ENCODE data around the gene MMP24. TPM values are rescaled to one million over a fixed set of nuclear protein-coding genes. Genes with fewer than 3 reads are reported as not detected.
"Not testable (repeated sequence)": the region's sequence is repeated elsewhere in the genome, so short reads cannot be mapped to it uniquely, and the experiment has no call there.

MMP24 gene
- total RNA-seq, 5 donors from 2014 or later (not counting 1 experiment from before 2014, with no cell fraction given): 0.15 to 0.49 (median 0.16) TPM; not detected in 2

- Histone ChIP-seq H3K27me3 (replicated peaks in 1 of 2; ENCODE audit: control insufficient read depth in 2 of 2, extremely low read depth in 1 of 2, insufficient read depth in 2 of 2, low read length in 1 of 2) (no peaks in the 10 kb centered on the region), H3K36me3 (ENCODE audit: control insufficient read depth in 2 of 2, extremely low read depth in 1 of 2, insufficient read depth in 1 of 2, low read length in 1 of 2) (no peaks in the 10 kb centered on the region), H3K4me3 (ENCODE audit: control insufficient read depth in 1 of 2, extremely low read depth in 1 of 2, low read length in 1 of 2) (no peak overlapping the region), H3K27ac (ENCODE audit: low read length) (no peak overlapping the region), H3K4me1 (ENCODE audit: control insufficient read depth in 1 of 2, extremely low read depth in 1 of 2, insufficient read depth in 2 of 2, low read length in 2 of 2) (no peaks in the 10 kb centered on the region), H3K9me3 (peaks cover 3% of the 10 kb centered on the region)
- Mint-ChIP-seq H3K27ac (no peak overlapping the region), H3K9me3 (peaks cover 0 to 17% (median 10%) of the 10 kb centered on the region in 3 donors), H3K4me3 (no peak overlapping the region), H3K36me3 (peaks cover 50% of the 10 kb centered on the region), H3K4me1 (no peaks in the 10 kb centered on the region), H3K27me3 (no peaks in the 10 kb centered on the region)
- ATAC-seq (replicated peaks in 1 of 4) (no peak), DNase-seq (no peak)
- POLR2A ChIA-PET: no interaction called here
- CTCF ChIA-PET: no interaction called here
These were observed 30.2 kb upstream of the MMP24 start for GRCh38 chr20:35196313-35196712.

- H3K27me3 Mint-ChIP-seq: no peaks in the 10 kb centered on the region
- no peaks in the 10 kb centered on the region for H3K27me3 ChIP-seq (replicated peaks in 1 of 2; ENCODE audit: control insufficient read depth in 2 of 2, extremely low read depth in 1 of 2, insufficient read depth in 2 of 2, low read length in 1 of 2)
- H3K9me3 Mint-ChIP-seq: peaks cover 0 to 17% (median 10%) of the 10 kb centered on the region in 3 donors
- H3K4me1 ChIP-seq (ENCODE audit: control insufficient read depth in 1 of 2, extremely low read depth in 1 of 2, insufficient read depth in 2 of 2, low read length in 2 of 2): no peaks in the 10 kb centered on the region
- peaks cover 37% of the 10 kb centered on the region for H3K36me3 Mint-ChIP-seq
- H3K27ac Mint-ChIP-seq: no peak overlapping the region
- no peaks in the 10 kb centered on the region for H3K36me3 ChIP-seq (ENCODE audit: control insufficient read depth in 2 of 2, extremely low read depth in 1 of 2, insufficient read depth in 1 of 2, low read length in 1 of 2)
- CTCF ChIA-PET: no interaction called here
- POLR2A ChIA-PET: no interaction called here
- ATAC-seq (replicated peaks in 1 of 4) (no peak), DNase-seq (no peak)
- peaks cover 3% of the 10 kb centered on the region for H3K9me3 ChIP-seq
- no peak overlapping the region for H3K4me3 ChIP-seq (ENCODE audit: control insufficient read depth in 1 of 2, extremely low read depth in 1 of 2, low read length in 1 of 2)
- H3K4me1 Mint-ChIP-seq: no peaks in the 10 kb centered on the region
- no peak overlapping the region for H3K27ac ChIP-seq (ENCODE audit: low read length)
- H3K4me3 Mint-ChIP-seq: no peak overlapping the region
These were observed 26.8 kb upstream of the MMP24 start for GRCh38 chr20:35199740-35200139.

DNA sequence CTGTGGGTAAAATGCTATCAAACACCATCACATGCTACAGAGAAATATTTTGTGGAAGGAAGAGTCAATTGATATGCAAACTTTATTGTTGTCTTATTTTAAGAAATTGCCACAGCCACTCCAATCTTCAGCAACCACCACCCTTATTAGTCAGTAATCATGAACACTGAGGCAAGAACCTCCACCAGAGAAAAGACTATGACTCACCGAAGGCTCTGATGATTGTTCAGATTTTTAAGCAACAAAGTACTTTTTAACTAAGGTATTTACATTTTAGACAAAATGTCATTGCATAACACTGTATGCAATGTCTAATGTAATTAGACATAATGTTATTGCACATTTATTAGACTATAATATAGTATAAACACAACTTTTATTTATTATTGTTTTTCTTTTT lies 26.2 kb upstream of the MMP24 start:
- Mint-ChIP-seq H3K36me3 (peaks cover 33% of the 10 kb centered on the region), H3K27ac (no peak overlapping the region), H3K27me3 (no peaks in the 10 kb centered on the region), H3K4me3 (no peak overlapping the region), H3K4me1 (no peaks in the 10 kb centered on the region), H3K9me3 (peaks cover 0 to 17% (median 10%) of the 10 kb centered on the region in 3 donors)
- ChIA-PET POLR2A (no interaction called here), CTCF (no interaction called here)
- no peak for DNase-seq
- H3K4me3 ChIP-seq (ENCODE audit: control insufficient read depth in 1 of 2, extremely low read depth in 1 of 2, low read length in 1 of 2): no peak overlapping the region
- peaks cover 3% of the 10 kb centered on the region for H3K9me3 ChIP-seq
- no peaks in the 10 kb centered on the region for H3K27me3 ChIP-seq (replicated peaks in 1 of 2; ENCODE audit: control insufficient read depth in 2 of 2, extremely low read depth in 1 of 2, insufficient read depth in 2 of 2, low read length in 1 of 2)
- no peak for ATAC-seq (replicated peaks in 1 of 4)
- WGBS (ENCODE audit: insufficient coverage): no CpG with 5 or more reads among the region's 1 CpG
- no peak overlapping the region for H3K27ac ChIP-seq (ENCODE audit: low read length)
- H3K36me3 ChIP-seq (ENCODE audit: control insufficient read depth in 2 of 2, extremely low read depth in 1 of 2, insufficient read depth in 1 of 2, low read length in 1 of 2): no peaks in the 10 kb centered on the region
- no peaks in the 10 kb centered on the region for H3K4me1 ChIP-seq (ENCODE audit: control insufficient read depth in 1 of 2, extremely low read depth in 1 of 2, insufficient read depth in 2 of 2, low read length in 2 of 2)

- H3K9me3 ChIP-seq; H3K27ac ChIP-seq (ENCODE audit: low read length); POLR2A ChIA-PET; H3K27me3 ChIP-seq (replicated peaks in 1 of 2; ENCODE audit: control insufficient read depth in 2 of 2, extremely low read depth in 1 of 2, insufficient read depth in 2 of 2, low read length in 1 of 2); H3K4me3 ChIP-seq (ENCODE audit: control insufficient read depth in 1 of 2, extremely low read depth in 1 of 2, low read length in 1 of 2); H3K36me3 ChIP-seq (ENCODE audit: control insufficient read depth in 2 of 2, extremely low read depth in 1 of 2, insufficient read depth in 1 of 2, low read length in 1 of 2); H3K4me1 Mint-ChIP-seq; H3K4me1 ChIP-seq (ENCODE audit: control insufficient read depth in 1 of 2, extremely low read depth in 1 of 2, insufficient read depth in 2 of 2, low read length in 2 of 2); H3K27ac Mint-ChIP-seq; H3K27me3 Mint-ChIP-seq; CTCF ChIA-PET; DNase-seq; ATAC-seq (replicated peaks in 1 of 4); H3K4me3 Mint-ChIP-seq: not testable (repeated sequence)
- no CpG with 5 or more reads among the region's 5 CpGs for WGBS (ENCODE audit: insufficient coverage)
- peaks cover 0 to 14% (median 8%) of the 10 kb centered on the region in 3 donors for H3K9me3 Mint-ChIP-seq
- H3K36me3 Mint-ChIP-seq: peaks cover 31% of the 10 kb centered on the region
These were observed 25.0 kb upstream of the MMP24 start for GRCh38 chr20:35201467-35201866.

GRCh38 chr20:35206802-35207201 lies 19.7 kb upstream of the MMP24 start:
- H3K4me1 Mint-ChIP-seq: no peaks in the 10 kb centered on the region
- ChIA-PET POLR2A (no interaction called here), CTCF (interaction anchor here in 1 of 2 donors (1.0 to 4.4 kb wide), 2 partner anchors 62 to 110 kb away, joined by 4 to 32 read pairs; no protein-coding TSS in a partner anchor)
- no CpG with 5 or more reads among the region's 1 CpG for WGBS (ENCODE audit: insufficient coverage)
- no peaks in the 10 kb centered on the region for H3K9me3 ChIP-seq
- peaks cover 7% of the 10 kb centered on the region for H3K36me3 Mint-ChIP-seq
- DNase-seq (no peak), ATAC-seq (replicated peaks in 1 of 4) (no peak)
- no peaks in the 10 kb centered on the region for H3K27me3 Mint-ChIP-seq
- no peak overlapping the region for H3K27ac Mint-ChIP-seq
- H3K4me3 Mint-ChIP-seq: no peak overlapping the region
- H3K4me1 ChIP-seq (ENCODE audit: control insufficient read depth in 1 of 2, extremely low read depth in 1 of 2, insufficient read depth in 2 of 2, low read length in 2 of 2): no peaks in the 10 kb centered on the region
- no peaks in the 10 kb centered on the region for H3K9me3 Mint-ChIP-seq
- H3K27me3 ChIP-seq (replicated peaks in 1 of 2; ENCODE audit: control insufficient read depth in 2 of 2, extremely low read depth in 1 of 2, insufficient read depth in 2 of 2, low read length in 1 of 2): no peaks in the 10 kb centered on the region
- no peak overlapping the region for H3K4me3 ChIP-seq (ENCODE audit: control insufficient read depth in 1 of 2, extremely low read depth in 1 of 2, low read length in 1 of 2)
- no peaks in the 10 kb centered on the region for H3K36me3 ChIP-seq (ENCODE audit: control insufficient read depth in 2 of 2, extremely low read depth in 1 of 2, insufficient read depth in 1 of 2, low read length in 1 of 2)
- H3K27ac ChIP-seq (ENCODE audit: low read length): no peak overlapping the region

- ATAC-seq (replicated peaks in 1 of 4) (peak; percentile 63 to 92 (median 80)), DNase-seq (peak; percentile 34 to 86 (median 72))
- Histone ChIP-seq H3K27me3 (replicated peaks in 1 of 2; ENCODE audit: control insufficient read depth in 2 of 2, extremely low read depth in 1 of 2, insufficient read depth in 2 of 2, low read length in 1 of 2) (no peaks in the 10 kb centered on the region), H3K36me3 (ENCODE audit: control insufficient read depth in 2 of 2, extremely low read depth in 1 of 2, insufficient read depth in 1 of 2, low read length in 1 of 2) (no peaks in the 10 kb centered on the region), H3K4me3 (ENCODE audit: control insufficient read depth in 1 of 2, extremely low read depth in 1 of 2, low read length in 1 of 2) (no peak overlapping the region), H3K27ac (ENCODE audit: low read length) (no peak overlapping the region), H3K9me3 (no peaks in the 10 kb centered on the region), H3K4me1 (ENCODE audit: control insufficient read depth in 1 of 2, extremely low read depth in 1 of 2, insufficient read depth in 2 of 2, low read length in 2 of 2) (no peaks in the 10 kb centered on the region)
- ChIA-PET POLR2A (interaction anchor here in 1 of 2 donors (0.6 kb wide), 1 partner anchor 103 kb away, joined by 3 read pairs; no protein-coding TSS in a partner anchor), CTCF (interaction anchor here (0.6 to 4.4 kb wide), 5 partner anchors 32 to 373 kb away, joined by 3 to 32 read pairs (median 5); no protein-coding TSS in a partner anchor)
- peaks cover 8% of the 10 kb centered on the region for H3K36me3 Mint-ChIP-seq
- H3K9me3 Mint-ChIP-seq: no peaks in the 10 kb centered on the region
- no peak overlapping the region for H3K4me3 Mint-ChIP-seq
- H3K27me3 Mint-ChIP-seq: no peaks in the 10 kb centered on the region
- no peak overlapping the region for H3K27ac Mint-ChIP-seq
- 37% methylated on average over 6 of the region's 8 CpGs for WGBS (ENCODE audit: insufficient coverage)
- no peaks in the 10 kb centered on the region for H3K4me1 Mint-ChIP-seq
These were observed 18.4 kb upstream of the MMP24 start for GRCh38 chr20:35207950-35208611.

All from T-cell (primary cell).